Activated CD4-positive, CD25-positive, alpha-beta regulatory T cell (primary cell): ENCODE data around the gene ANO6.
"Not testable (repeated sequence)": the region's sequence is repeated elsewhere in the genome, so short reads cannot be mapped to it uniquely, and the experiment has no call there.

Experiments used
- DNase-seq, 4 experiments: peaks; one replicate each; lab custom pipeline; 2025; lab: John Stamatoyannopoulos, UW

Gene ANO6

GRCh38 chr12:45348311-45348710 is 132.4 kb downstream of the ANO6 start:
- DNase-seq: no peak

- no peak for DNase-seq
Measured at GRCh38 chr12:45348986-45349385, 133.1 kb downstream of the ANO6 start.

DNA sequence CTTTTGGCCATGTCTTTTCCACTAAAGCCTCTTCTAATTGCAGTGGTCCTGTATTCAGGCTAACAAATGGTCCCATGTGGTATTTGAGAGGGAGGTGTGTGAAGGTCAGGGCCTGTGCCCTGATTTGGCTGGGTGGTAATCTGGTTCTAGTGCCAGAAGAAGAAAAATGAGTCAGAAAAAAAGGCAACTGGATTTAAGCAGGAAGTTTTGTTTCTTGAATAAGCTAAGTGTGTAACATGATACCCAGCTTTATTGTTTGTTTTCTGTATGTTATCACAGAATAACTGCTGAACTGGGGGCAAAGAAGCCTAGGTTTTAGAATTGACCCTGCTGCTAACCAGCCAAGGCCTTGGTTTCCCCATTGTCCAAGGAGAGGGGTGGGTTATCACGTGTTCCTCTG is 134.0 kb downstream of the ANO6 start:
- DNase-seq: no peak

DNA sequence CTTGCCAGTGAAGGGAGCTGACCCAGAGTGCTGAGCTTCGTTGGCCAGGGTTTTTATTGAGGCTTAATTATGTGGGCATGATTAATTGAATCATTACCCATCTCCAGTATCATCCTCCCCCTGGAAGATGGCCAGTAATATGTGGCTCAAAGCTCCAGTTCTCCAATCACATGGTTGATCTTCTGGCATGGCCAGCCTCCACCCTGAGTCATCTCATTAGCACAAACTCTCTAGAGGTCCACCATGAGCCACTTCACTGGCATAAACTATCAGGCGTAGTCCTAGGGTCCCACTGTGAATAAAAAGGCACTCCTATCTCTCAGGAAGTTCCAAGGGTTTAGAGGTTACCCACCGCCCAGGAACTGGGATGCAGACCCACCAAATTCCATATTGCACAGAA is 135.0 kb downstream of the ANO6 start:
- DNase-seq: no peak

GRCh38 chr12:45351921-45352670 is 136.2 kb downstream of the ANO6 start:
- DNase-seq: no peak

DNA sequence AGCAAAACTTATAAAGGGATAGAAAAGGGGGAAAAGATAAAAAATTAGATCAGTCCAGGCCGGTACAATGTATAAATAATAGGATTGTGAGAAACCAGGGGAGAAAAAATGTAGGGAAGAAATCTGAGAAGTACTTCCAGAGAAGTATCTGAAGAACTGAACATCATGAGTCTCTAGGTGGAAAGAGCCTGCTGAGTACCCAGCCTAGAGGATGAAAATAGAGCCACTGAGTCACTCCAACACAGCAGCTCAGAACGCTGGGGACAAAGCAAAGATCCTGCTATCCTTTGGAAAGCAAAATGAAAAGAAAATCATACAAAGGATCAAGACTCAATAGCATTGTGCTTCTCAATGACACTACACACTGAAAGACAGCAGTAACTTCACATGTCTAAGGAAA is 138.0 kb downstream of the ANO6 start:
- no peak for DNase-seq

DNA sequence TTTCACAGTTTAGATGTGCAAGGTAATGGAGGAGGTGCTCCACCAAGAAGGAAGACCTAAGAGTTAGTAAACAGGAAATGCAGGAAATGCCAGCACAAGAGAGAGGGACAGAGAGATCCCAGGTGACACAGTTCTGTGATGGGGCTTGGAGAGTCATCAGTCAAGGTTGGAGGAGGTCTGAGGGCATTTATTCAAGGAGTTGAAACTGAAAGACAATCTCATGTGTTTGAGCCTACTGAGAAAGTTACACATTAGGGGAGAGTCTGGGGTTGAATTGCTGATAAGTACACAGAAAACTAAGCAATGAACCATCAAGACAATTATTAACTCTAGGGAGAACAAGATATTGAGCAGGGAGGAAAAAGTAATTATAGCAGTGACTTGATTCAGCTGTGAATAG is 138.5 kb downstream of the ANO6 start:
- no peak for DNase-seq

GRCh38 chr12:45355730-45356129 is 139.8 kb downstream of the ANO6 start:
- no peak for DNase-seq

GRCh38 chr12:45356822-45357538 is 141.1 kb downstream of the ANO6 start:
- no peak for DNase-seq

DNA sequence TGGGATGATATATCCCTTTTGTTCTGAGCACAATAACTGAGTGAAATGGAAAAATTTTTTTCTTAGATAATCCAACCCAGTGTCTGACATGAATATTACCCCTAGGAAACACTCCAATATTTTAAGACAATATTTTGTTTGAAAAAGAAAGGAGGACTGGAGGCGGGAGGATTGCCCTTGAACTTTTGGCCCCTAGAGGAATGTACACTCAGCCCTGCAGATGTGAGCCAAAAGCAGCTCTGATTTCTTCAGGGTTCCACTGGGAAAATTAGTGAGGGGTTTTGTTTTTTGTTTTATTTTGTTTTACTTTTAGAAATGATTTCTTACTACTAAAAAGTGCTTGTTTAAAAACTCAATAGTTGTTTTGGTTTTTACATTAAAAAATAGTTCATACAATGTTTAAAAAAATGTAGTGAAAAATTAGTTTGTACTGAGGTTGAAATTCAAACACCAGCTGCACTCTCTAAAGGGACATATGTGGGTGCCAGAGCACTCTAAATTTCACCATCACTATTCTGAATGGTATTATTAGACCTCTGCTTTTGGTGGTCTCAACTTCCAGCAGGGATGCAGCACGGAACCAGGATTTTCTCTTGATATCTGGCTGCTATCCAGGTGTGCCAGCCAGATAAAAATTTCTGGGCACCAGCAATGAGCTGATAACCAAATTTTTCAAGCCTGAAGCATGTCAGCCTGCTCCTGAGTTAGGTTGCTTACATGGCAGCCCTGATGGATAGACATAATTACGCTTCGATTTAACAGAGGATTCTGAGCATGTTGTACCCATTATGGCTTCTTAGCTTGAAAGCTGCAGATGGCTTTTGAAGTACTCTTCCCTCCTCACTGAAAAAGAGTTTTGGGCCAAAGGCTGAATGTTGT is 141.9 kb downstream of the ANO6 start:
- no peak for DNase-seq

- DNase-seq: no peak
Measured at GRCh38 chr12:45362291-45362690, 146.4 kb downstream of the ANO6 start.

DNA sequence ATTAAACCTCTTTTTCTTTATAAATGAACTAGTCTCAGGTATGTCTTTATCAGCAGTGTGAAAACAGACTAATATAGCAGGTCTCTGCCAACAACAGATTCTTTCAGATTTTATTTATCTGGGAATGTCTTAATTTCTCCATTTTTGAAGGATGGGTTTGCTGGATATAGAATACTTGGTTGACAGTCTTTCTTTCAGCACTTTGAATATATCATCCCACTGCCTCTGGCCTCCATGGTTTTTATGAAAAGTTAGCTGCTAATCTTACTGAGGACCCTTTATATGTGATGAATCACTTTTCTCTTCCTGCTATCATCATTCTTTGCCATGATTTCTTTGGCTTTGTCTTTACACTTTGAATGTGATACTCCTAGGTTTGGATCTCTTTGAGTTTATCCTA is 148.0 kb downstream of the ANO6 start:
- DNase-seq: no peak

- DNase-seq: no peak
Measured at GRCh38 chr12:45368841-45369489, 153.1 kb downstream of the ANO6 start.

DNA sequence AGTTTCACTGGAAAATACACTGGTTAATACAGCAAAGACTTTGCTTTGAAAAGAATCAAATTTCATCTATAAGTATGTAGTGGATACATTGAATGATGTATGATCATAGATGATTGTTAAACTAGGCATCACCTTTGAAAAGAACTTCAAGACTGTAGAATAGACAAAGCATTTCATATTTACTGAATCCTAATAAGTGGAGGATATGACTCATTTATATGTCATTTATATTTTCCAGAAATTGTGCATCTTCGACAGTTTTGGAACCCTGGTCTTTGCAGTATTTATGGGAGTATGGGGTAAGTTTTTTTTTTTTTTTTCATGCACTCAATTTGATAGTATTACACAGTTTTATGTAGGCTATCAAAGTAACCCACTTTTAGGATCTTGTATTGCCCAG is 161.9 kb downstream of the ANO6 start:
- DNase-seq: no peak

DNA sequence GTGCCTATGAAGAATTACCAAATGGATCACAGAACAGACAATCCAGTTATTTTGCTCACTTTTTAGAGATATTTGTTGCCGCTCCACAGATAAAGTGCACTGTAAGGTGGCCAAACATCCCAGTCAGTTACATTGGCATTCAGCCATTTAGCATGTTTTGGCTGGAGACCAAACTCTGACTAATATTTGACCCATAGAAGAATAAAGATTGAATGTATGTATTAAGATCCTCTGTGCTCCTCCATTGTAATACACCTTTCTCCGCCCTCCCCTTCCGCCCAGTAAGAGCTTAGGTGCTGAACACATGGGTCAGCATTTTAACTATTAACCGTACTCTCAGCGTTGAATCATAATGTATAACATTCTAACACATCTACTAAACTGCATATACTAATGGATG is 163.4 kb downstream of the ANO6 start:
- DNase-seq: no peak

- DNase-seq: no peak
Measured at GRCh38 chr12:45381351-45381750, 165.5 kb downstream of the ANO6 start.

DNA sequence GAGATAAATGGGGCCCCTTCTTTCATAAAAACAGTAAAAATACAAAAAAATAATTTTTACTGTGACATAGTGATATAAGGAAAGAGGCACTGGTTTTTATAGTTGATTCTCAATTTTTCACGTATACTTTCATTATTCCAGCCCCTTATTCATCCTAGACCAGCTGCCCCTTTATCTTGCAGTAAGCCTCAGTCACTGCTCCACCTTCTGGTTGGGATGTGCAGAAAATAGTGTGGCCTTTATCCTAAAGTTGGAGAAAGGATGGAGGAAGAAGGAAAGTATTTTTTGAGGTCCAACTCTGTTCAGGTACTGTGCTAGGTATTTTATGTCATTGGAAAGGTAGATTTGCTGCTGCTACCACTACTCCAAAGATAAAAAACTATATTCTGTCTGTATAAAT is 172.7 kb downstream of the ANO6 start:
- DNase-seq: no peak

- DNase-seq: no peak
Measured at GRCh38 chr12:45389426-45389825, 173.5 kb downstream of the ANO6 start.

- DNase-seq: not testable (repeated sequence)
Measured at GRCh38 chr12:45397499-45397898, 181.6 kb downstream of the ANO6 start.

GRCh38 chr12:45398552-45398951 is 182.7 kb downstream of the ANO6 start:
- no peak for DNase-seq

DNA sequence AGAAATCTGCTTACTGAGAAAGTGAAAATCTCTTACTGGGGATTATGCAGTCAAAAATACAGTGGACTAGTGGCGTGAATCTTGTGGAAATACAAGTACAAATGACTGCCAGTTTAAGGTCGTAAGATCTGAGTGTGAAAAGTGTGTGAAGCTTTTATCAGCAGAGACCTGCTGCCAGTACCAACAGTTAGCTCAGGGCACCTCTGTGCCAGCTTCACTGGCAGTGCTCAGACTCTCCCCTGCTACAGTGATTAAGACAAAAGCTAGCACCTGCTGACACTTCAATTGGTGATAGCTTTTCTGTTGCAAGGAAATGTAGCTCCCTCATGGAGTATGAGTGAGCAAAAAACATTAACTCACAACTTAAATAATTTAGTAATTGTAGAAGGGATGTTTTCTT is 185.1 kb downstream of the ANO6 start:
- DNase-seq: no peak

DNA sequence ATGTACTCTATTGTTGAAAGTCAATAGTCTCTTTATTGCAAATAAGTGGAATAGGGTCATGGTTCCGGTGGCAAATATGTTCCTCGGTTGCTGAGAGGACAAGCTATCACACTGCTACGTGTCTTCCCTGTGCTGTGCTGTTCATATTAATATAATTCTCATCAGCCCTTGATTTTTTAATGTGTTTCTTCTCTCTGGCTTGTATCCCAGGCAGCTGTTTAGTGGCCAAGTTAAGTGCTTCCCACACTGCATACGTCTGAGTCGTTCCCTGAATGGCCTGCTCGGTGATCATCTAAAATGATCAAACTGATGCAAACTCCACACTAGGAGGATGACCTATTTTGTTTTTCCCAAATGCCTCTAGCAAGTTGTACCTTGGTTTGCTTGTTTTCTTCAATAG is 186.4 kb downstream of the ANO6 start:
- no peak for DNase-seq
